ENCODE data around the gene PLCB4.

GRCh38 chr20:9223296-9223695 is 154.4 kb downstream of the PLCB4 start:
- TF ChIP-seq CTCF (IDR thresholded peaks at IDR 0.05 in 4 of 5, conservative IDR thresholded peaks at IDR 0.05 in 1 of 5) (no peak), POLR2A (IDR thresholded peaks at IDR 0.05) (no peak)

Data from gastrocnemius medialis (tissue), 4 donors.